Measurements from ENCODE around the gene C6orf132. TPM values are rescaled to one million over a fixed set of nuclear protein-coding genes. Genes with fewer than 3 reads are reported as not detected.

C6orf132 gene
- total and polyA plus RNA-seq, 2 of the 8 experiments (the other 6 are each of a cell fraction or from before 2014, with no cell fraction given), result 31.5 to 64.0 TPM

DNA sequence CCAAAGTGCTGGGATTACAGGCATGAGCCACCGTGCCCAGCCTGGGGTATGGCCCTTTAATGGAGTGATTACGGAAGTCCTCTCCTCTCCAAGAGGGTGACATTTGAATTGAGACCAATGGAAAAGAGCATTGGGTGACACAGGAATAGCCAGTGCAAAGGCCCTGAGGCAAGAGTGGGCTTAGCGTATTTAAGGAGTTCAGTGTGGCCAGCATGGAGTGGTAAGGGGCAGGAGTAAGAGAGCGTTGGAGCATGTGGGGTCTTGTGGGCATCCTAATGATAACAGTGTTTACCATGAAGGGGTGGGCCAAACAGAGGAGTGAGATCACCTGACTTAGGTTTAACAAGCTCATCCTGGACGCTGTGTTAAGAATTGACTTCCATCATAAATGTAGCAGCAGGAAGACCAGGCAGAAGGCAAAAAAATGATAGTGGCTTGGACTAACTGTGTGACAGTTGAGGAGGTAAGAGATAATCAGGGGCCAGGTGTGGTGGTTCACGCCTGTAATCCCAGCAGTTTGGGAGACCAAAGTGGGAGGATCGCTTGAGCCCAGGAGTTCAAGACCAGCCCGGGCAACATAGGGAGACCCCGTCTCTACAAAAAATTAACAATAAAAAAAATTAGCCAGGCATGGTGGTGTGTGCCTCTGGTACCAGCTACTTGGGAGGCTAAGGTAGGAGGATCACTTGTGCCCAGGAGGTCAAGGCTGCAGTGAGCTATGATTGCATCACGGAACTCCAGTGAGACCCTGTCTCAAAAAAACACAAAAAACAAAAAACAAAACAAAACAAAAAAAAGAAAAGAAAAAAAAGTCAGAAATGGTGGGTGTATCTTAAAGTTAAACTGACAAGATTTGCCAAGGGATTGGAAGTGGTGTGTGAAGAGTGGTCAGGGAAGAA is 51.4 kb downstream of the C6orf132 start:
- Histone ChIP-seq H3K79me2 (ENCODE audit: control insufficient read depth in 1 of 2, insufficient read depth in 2 of 2, low read length in 2 of 2) (no peaks in the 10 kb centered on the region), H3K18ac (ENCODE audit: extremely low read depth, low read length) (no peak overlapping the region), H2AFZ (ENCODE audit: low read length) (no peak overlapping the region), H4K8ac (ENCODE audit: extremely low read depth, insufficient read depth, low read length) (no peak overlapping the region; the same call in 1 of the 2 replicates), H2BK5ac (ENCODE audit: low read depth, low read length) (no peak overlapping the region), H3K23me2 (ENCODE audit: low read depth, low read length) (no peaks in the 10 kb centered on the region), H2BK15ac (ENCODE audit: low read length) (no peak overlapping the region), H3K79me1 (ENCODE audit: low read depth, low read length) (no peaks in the 10 kb centered on the region; the same call in 1 of the 2 replicates), H3K4me3 (ENCODE audit: extremely low read depth in 1 of 4, insufficient read depth in 2 of 4, low read depth in 3 of 4, low read length in 4 of 4) (no peak overlapping the region), H2BK12ac (ENCODE audit: low read depth, low read length) (no peak overlapping the region), H3K36me3 (ENCODE audit: control insufficient read depth in 2 of 4, insufficient read depth in 4 of 4, low read length in 3 of 4) (no peaks in the 10 kb centered on the region), H3K4ac (replicated peaks; ENCODE audit: insufficient read length, low read depth, low read length) (no peak overlapping the region), H3K4me1 (replicated peaks in 1 of 4; ENCODE audit: control insufficient read depth in 3 of 4, insufficient read depth in 4 of 4, low read length in 3 of 4) (peaks cover 0 to 10% (median 4%) of the 10 kb centered on the region in 4 experiments; a peak in 3 of 7 replicates), H3K23ac (ENCODE audit: insufficient read length) (no peak overlapping the region), H3K9me3 (ENCODE audit: insufficient read depth in 2 of 2, low read depth in 1 of 2, low read length in 1 of 2) (no peaks in the 10 kb centered on the region), H4K91ac (replicated peaks; ENCODE audit: insufficient read length, low read length) (no peak overlapping the region), H3K56ac (replicated peaks; ENCODE audit: insufficient read length, low read depth, low read length) (no peak overlapping the region), H3K14ac (ENCODE audit: insufficient read length) (no peak overlapping the region), H4K5ac (ENCODE audit: insufficient read length, low read depth, low read length) (no peak overlapping the region), H3K4me2 (ENCODE audit: insufficient read depth in 1 of 2, low read depth in 2 of 2, low read length in 2 of 2) (no peak overlapping the region), H3K27me3 (replicated peaks in 1 of 4; ENCODE audit: control insufficient read depth in 3 of 4, extremely low read depth in 1 of 4, insufficient read depth in 3 of 4, low read length in 3 of 4) (peaks cover 0 to 28% (median 25%) of the 10 kb centered on the region in 4 experiments; a peak in 5 of 7 replicates), H3K9ac (replicated peaks in 1 of 4; ENCODE audit: extremely low read depth in 1 of 4, low read depth in 3 of 4, low read length in 3 of 4) (no peak overlapping the region), H2AK5ac (ENCODE audit: low read depth, low read length) (no peak overlapping the region), H2BK20ac (ENCODE audit: low read length) (no peak overlapping the region), H4K20me1 (replicated peaks in 1 of 2; ENCODE audit: control insufficient read depth in 1 of 2, insufficient read depth in 2 of 2, low read length in 2 of 2) (no peaks in the 10 kb centered on the region), H3K27ac (ENCODE audit: low read depth, low read length) (no peak overlapping the region), H2BK120ac (replicated peaks; ENCODE audit: low read depth, low read length) (no peak overlapping the region)
- CTCF ChIA-PET (ENCODE audit: partially characterized antibody), result interaction anchor here (0.7 to 21.6 kb wide), 8 partner anchors 11 to 1468 kb away, joined by 3 to 313 read pairs (median 14); partner anchors contain the start of gene C6orf132
- FAIRE-seq (no peak), DNase-seq (ENCODE audit: low read depth in 1 of 2, low spot score in 2 of 2) (no peak)
- POLR2A ChIA-PET (ENCODE audit: partially characterized antibody), result interaction anchor here (1.4 to 2.5 kb wide), 3 partner anchors 12 to 73 kb away, joined by 4 to 6 read pairs (median 6); no protein-coding TSS in a partner anchor
- 90% methylated on average over 10 of the region's 10 CpGs; no CpG with 5 or more reads in 1 of the 2 experiments for WGBS, 2 experiments (ENCODE audit: extremely low coverage in 1 of 2, insufficient coverage in 1 of 2, insufficient read length in 1 of 2, insufficient replicate concordance in 2 of 2, low coverage in 1 of 2, low lambda C conversion rate in 2 of 2, missing lambda C conversion rate in 1 of 2)
- TF ChIP-seq TAF1 (IDR thresholded peaks at IDR 0.05; ENCODE audit: low read depth, low read length) (no peak), CEBPB (IDR thresholded peaks at IDR 0.05; ENCODE audit: low read depth, low read length) (no peak), YY1 (IDR thresholded peaks at IDR 0.05; ENCODE audit: low read depth, low read length) (no peak), BRCA1 (IDR thresholded peaks at IDR 0.05; ENCODE audit: low read depth, low read length) (no peak), KDM1A (IDR thresholded peaks at IDR 0.05; ENCODE audit: borderline replicate concordance, low read length) (no peak), TAF7 (optimal IDR thresholded peaks at IDR 0.05; ENCODE audit: borderline replicate concordance, low read depth, low read length) (no peak), KDM5A (IDR thresholded peaks at IDR 0.05; ENCODE audit: low read length) (no peak), SIN3A (conservative IDR thresholded peaks at IDR 0.05 in 1 of 2, IDR thresholded peaks at IDR 0.05 in 1 of 2; ENCODE audit: low read depth in 1 of 2, low read length in 2 of 2) (no peak), FOSL1 (IDR thresholded peaks at IDR 0.05; ENCODE audit: insufficient read depth, low read depth, low read length) (no peak), RAD21 (IDR thresholded peaks at IDR 0.05 in 1 of 2, conservative IDR thresholded peaks at IDR 0.05 in 1 of 2; ENCODE audit: low read depth in 2 of 2, low read length in 2 of 2) (no peak), SP1 (IDR thresholded peaks at IDR 0.05; ENCODE audit: low read depth, low read length) (no peak), RFX5 (IDR thresholded peaks at IDR 0.05; ENCODE audit: borderline replicate concordance, low read depth, low read length) (no peak)

Data from H1 (cell line).